HT1080 (cell line): ENCODE results near the gene ARHGAP35. TPM values are rescaled to one million over a fixed set of nuclear protein-coding genes. Genes with fewer than 3 reads are reported as not detected.
"Not testable (repeated sequence)": the region's sequence is repeated elsewhere in the genome, so short reads cannot be mapped to it uniquely, and the experiment has no call there.

Source experiments
- DNase-seq: peaks from one replicate; pipeline ENCODE4 v3.0.0-alpha.2; 2015; ENCODE audit warnings: low read depth
- total RNA-seq: library from RNA; depleted of rRNA; stranded (reverse); fragments of >200 nt; shearing (Covaris generic); gene quantifications from 2 replicates; pipeline ENCODE4 v1.2.3, GENCODE V29; 2014

ARHGAP35 gene
- total RNA-seq, 1 experiment from 2014 or later = 23.3 TPM

DNA sequence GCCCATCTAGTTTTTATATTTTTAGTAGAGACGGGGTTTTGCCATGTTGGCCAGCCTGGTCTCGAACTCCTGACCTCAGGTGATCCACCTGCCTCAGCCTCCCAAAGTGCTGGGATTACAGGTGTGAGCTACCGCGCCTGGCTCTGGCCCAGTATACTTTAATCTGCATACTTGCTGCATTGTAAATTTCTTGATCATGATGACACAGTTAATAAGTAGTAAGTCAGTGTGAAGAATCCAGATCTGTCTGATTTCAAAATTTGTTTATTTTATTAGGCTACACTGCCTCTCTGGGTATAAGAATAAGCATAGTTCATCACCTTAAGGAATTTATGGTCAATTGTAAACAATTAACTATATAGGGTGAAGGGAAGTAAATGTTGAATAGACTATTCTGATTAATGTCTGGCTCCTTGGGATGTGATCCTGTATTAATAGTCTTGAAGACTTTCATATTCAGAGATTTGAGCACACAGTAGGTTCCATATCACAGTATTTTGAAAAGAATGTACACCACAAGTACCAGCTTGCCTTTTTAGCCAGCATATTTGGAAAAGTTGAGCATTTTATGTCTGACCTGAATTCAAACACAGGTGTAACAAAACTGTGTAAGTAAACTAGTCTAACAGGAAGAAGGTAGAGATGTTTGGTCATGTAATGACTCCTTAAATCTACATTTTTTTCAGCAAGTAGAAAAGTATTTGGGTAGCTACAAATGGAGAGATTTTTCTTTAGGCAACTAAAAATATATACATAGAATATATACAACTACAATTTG lies 7.4 kb downstream of the ARHGAP35 start:
- DNase-seq = no peak

DNA sequence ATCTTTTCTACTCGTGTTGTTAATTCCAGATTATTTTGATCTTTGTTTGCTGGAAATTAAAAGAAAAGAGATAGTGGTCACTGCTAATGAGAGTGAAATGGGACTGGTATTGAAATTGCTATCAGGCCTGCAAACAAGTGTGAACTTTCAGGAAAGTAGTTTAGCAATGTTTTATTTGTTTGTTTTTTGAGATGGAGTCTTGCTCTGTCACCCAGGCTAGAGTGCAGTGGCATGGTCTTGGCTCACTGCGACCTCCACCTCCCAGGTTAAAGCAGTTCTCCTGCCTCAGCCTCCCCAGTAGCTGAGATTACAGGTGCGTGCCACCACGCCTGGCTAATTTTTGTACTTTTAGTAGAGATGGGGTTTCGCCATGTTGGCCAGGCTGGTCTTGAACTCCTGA lies 10.4 kb downstream of the ARHGAP35 start:
- not testable (repeated sequence) for DNase-seq

DNA sequence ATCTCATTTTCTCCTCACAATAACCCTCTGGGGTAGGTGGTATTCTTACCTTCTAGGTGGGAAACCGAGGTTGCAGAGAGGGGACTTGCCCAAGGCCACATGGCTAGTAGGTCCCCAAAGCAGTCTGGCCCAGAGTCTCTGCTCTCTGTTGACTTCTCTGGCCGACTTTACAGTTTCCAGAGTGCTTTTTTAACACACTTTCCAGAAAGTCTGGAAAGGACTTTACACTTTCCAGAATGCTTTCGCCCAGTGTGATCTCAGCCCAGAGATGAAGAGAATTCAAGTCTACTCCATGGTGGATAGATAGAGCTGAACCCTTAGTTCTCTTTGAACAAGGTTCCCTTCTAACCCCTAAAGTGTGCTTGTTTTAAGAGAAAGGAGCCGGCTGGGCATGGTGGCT lies 12.2 kb downstream of the ARHGAP35 start:
- no peak for DNase-seq

DNA sequence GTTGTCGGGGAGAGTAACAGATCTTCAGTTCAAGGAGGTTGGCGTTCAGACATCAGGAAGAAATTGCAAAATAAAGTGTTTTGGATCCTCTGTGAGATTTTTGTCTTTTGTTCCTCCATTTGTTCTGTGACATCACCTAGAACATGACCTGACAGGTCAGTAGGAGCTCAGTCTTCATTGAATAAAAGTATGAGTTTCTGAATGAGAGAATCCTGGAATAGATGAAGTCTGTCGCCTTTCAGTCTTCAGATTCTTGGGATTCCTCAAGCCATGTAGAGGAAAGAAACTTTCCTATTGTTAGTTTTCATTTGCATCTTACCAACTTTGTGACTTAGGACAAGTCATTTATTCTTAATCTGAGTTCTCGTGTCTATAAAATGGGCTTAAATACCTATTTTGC lies 14.4 kb downstream of the ARHGAP35 start:
- no peak for DNase-seq

DNA sequence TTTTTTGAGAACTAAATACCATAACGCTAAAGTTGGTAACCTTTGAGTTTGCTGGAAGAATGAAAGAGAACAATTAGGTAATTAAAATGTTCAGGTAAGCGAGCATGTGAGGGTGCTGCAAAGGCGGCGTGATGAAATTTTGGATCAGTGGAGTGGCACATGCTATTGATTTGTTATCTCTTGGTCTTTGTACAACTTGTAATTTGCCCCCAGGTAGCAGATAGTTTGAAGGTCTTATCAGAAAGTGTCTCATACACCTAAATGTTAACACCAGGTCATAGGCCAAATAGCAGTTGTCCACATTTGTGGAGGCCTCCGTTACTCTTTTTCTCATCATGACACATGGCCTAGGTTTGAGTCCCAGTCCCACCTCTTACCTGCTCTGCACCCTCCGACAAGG lies 14.9 kb downstream of the ARHGAP35 start:
- DNase-seq = no peak

DNA sequence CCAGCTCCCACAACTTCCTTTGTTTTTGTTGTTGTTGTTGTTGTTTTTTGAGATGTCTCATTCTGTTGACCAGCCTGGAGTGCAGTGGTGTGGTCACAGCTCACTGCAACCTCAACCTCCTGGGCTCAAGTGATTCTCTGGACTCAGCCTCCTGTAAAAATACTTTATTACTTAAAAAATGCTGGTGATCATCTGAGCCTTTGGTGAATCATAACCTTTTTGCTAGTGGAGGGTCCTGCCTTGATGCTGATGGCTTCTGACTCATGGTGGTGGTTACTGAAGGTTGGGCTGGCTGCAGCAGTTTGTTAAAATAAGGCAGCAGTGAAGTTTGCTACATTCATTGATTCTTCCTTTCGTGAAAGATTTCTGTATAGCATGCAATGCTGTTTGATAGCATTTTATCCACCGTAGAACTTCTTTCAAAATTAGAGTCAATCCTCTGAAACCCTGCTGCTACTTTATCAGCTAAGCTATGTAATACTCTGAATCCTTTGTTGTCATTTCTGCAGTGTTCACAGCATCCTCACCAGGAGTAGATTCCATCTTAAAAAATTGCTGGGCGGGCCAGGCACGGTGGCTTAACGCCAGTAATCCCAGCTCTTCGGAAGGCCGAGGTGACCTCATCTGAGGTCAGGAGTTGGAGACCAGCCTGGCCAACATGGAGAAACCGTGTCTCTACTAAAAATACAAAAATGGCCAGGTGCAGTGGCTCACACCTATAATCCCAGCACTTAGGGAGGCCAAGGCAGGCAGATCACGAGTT lies 18.0 kb downstream of the ARHGAP35 start:
- DNase-seq = peak; percentile 94

DNA sequence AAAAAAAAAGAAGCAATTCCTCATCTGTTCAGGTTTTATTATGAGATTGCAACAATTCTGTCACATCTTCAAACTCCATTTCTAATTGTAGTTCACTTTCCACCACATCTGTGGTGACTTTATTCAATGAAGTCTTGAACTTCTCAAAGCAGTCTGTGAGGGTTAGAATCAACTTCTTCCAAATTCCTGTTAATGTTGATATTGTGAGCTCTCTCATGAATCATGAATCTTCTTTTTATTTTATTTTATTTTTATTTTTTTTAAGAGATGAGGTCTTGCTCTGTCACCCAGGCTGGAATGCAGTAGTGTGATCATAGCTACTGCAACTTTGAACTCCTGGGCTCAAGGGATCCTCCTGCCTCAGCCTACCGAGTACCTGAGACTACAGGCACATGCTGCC lies 19.6 kb downstream of the ARHGAP35 start:
- DNase-seq = no peak

DNA sequence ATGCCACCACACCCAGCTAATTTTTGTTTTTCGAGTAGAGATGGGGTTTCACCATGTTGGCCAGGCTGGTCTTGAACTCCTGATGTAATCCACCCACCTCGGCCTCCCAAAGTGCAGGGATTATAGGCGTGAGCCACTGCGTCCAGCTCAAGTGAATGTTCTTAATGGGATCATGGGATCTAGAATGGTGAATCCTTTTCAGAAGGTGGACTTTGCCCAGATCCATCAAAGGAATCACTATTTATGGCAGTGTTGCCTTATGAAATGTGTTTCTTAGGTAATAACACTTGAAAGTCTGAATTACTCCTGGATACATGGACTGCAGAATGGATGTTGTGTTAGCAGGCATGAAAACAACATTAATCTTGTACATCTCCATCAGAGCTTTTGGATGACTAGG lies 20.3 kb downstream of the ARHGAP35 start:
- no peak for DNase-seq

DNA sequence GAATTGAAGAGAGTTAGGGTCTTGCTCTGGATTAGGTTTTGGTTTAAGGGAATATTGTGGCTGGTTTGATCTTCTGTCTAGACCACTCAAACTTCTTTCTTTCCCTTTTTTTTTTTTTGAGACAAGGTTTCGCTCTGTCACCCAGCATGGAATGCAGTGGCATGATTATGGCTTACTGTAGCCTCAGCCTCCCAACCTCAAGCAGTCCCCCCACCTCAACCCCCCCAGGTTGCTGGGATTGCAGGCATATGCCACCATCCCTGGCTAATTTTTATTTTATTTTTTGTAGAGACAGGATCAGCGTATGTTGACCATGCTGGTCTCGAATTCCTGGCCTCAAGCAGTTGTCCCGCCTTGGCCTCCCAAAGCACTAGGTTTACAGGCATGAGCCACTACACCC lies 21.2 kb downstream of the ARHGAP35 start:
- no peak for DNase-seq

DNA sequence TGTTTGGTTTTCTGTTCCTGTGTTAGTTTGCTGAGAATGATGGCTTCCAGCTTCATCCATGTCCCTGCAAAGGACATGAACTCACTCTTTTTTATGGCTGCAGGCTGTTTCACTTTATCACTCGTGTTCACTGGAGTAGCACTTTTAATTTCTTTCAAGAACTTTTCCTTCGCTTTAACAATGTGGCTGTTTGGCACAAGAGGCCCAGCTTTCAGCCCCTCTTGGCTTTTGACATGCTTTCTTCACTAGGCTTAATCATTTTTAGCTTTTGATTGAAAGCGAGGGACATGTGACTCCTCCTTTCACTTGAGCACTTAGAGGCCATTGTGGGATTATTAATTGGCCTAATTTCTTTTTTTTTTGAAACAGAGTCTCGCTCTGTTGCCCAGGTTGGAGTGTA lies 22.0 kb downstream of the ARHGAP35 start:
- DNase-seq = not testable (repeated sequence)

DNA sequence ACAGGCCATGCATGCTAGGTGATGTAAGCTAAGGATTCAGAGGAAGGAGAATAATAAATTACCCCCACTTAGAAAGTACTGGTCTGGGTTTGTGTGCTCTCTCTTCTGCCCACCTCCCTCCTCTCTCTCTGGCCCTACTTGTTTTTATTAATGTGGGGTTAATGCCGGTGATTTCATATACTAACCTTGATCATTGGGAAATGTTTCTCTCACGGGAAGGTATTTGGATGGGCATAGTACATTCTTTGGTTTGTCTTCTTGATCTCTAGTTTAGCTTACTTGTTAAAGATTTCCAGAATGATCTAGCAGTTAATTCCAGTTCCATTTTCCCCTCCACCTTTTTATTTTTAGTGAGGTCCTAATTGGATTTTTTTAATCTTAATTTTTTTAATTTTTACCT lies 24.6 kb downstream of the ARHGAP35 start:
- DNase-seq = no peak

DNA sequence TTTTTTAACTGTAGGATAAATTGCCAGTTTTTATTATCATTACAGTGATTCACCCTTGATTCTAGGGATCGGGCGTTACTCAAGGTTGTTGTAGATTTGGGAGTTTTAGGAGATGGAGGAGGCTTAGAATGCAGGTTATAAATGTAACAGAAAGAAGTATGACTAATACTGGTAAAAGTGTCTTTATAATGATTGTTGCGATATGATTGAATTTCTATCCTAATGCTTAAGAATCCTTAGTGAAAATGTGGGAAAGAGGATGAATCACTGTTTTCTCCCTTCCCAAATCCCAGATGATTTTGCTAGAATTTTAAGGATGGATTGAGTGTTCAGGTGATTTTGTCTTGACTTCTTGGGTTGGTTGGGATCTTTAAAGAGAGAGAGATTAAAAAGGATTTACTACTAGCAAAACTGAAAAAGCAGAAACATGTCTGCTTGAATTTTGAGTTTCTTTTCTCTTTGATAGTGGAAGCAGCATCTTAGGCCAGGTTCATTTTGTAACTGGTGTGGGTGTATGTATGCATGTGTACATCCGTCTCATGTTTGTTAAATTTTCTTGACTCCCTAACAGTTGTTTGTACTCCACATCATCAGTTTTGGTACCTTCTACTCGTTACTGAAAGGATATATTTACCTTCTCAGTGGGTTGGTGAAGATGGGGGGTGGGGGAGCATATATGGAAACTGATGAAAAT lies 25.9 kb downstream of the ARHGAP35 start:
- no peak for DNase-seq

DNA sequence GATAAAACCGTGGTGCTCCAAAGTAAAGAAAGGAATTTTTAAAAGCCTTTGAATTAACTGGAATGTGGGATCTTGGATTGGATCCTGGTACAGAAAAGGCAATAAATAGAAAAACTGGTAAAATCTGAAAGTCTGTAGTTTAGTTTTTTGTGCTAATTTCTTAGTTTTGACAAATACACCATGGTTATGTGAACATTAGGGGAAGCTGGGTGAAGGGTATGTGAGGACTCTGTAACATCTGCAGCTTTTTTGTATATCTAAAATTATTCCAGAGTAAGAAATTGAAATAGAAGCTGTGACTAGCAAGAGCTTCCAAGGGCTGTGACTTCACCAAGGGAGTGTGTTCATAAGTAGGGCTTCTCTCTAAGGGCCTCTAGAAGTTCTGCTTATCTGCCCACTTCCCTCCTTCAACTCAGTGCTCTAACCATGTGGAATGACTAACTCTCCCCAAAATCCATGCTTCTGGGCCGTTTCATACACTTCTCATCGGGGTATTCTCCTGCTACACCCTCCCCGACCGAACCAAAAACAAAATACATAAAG lies 26.5 kb downstream of the ARHGAP35 start:
- no peak for DNase-seq

DNA sequence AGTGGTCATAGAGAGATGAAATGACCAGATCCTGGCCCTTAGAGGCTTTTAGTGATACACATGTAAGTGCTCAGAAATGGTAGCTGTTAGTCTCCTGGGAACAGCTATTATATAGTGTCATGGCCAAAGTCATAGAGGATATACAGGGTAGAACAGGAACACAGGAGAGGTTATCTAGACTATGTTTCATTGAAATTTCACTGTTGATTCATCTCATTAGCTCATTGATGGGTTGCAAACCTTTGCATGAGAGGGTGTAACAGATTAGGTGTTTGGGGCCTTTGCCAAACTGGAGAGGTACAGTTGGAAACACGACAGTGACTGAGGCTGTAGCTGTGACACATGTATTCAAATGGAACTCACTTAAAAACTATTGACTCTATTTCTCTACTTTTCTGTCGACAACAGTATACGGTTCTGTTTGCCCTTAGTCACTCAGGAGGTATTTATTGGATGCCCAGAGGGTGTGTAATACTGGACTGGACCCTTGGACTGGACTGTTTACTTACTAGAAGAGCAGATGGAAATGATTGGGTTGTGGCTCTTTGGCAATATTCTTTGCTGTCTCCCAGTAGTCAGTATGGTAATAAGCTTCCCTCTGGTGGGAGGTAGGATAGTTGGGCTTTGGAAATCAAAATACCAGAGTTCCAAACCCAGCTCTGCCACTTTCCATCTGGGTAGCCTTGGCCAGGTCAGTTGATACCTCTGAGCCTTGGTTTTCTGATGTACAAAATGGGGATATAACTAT lies 29.8 kb downstream of the ARHGAP35 start:
- peak; percentile 45 for DNase-seq

DNA sequence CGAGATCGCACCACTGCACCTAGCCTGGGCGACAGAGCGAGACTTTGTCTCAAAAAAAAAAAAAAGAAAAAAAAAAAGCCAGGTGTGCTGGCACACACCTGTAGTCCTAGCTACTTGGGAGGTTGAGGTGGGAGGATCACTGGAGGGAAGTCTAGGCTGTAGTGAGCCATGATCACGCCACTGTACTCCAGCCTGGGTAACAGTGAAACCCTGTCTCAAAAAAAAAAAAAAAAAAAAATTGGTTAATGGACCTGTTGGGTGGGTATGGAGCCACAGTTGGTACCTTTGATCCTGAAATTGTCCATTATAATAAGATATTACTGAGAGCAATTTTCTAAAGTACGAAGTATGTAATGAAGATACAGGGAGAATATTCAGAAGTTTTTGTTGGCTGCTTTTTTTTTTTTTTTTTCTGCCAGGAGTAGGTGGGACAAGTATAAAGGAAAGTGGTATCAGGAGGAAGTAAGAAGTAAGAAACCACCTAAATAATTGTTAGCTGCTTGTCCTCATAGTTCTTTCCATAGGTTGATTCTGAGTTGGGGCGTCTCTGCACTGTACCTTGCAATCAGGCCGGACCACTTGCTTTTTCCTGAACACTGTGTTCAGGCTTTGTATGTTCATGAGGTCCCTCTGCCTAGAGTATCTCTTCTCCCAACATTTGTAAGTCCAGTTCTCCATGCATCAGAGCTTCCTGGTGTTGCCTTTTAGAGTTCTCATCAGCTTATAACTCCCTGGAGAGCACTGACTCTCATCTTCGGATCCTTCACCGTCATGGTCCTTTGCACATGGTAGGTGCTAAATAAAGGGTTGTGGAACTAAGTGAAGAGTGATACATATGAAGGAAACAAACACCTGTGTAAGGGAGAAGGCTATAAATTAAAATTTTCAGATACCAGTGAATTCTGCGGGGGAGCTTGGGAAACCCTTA lies 31.7 kb downstream of the ARHGAP35 start:
- DNase-seq = no peak

DNA sequence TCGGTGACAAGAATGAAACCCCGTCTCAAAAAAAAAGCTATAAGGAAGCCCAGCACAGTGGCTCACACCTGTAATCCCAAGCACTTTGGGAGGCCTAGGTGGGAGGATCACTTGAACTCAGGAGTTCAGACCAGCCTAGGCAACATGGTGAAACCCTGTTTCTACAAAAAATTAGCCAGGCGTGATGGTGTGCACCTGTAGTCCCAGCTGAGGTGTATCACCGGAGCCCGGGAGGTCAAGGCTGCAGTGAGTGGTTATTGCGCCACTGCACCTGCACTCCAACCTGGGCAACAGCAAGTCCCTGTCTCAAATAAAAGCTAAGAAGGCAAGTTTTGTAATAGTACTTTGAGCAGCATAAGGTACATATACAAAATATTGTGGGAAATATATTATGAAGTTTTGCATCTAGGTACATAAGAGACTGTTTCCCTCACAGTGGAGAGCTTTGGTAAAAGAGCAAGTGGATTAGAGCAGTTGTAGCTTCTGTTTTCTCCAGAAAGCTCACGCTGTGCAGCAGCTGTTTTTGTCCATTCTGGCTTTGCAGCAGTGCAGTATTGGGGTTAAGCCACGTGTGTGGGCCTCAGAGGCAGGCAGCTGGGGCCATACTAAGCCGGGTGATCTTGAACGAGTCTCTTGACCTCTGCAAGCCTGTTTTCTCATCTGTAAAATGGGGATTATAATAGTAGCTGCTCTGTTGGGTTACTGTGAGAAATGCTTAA lies 35.4 kb downstream of the ARHGAP35 start:
- DNase-seq = no peak

DNA sequence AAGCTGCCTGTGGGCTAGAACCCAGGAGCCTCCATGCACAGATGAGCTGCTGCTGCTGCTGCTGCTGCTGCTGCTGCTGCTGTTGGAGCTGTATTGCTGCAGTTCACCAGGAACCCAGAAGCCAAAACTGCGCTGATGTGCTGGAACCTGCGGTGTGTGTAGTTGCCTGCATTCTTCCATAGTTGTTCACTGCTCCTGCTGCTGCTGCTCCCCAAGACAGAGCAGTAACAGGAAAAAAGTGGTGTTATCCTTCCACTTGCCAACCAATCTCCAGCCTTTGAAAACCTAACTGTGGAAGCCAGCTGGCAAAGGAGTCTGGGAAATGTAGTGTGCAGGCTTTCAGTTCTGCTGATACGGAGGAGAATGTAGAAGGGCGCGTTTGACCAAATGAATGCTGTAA lies 37.9 kb downstream of the ARHGAP35 start:
- no peak for DNase-seq

DNA sequence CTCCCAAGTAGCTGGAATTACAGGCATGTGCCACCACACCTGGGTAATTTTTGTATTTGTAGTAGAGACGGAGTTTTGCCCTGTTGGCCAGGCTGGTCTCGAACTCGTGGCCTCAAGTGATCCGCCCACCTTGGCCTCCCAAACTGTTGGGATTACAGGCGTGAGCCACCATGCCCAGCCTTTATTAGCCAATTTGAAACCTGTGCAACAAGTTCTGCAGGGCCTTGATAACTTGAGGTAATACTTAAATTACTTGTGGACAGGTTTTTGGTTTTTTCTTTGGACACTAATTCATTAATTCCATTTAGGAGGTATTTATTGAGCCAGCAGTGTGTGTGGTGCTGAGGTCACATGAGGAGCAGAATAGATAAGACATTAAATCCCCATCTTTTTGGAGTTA lies 39.5 kb downstream of the ARHGAP35 start:
- DNase-seq = no peak

DNA sequence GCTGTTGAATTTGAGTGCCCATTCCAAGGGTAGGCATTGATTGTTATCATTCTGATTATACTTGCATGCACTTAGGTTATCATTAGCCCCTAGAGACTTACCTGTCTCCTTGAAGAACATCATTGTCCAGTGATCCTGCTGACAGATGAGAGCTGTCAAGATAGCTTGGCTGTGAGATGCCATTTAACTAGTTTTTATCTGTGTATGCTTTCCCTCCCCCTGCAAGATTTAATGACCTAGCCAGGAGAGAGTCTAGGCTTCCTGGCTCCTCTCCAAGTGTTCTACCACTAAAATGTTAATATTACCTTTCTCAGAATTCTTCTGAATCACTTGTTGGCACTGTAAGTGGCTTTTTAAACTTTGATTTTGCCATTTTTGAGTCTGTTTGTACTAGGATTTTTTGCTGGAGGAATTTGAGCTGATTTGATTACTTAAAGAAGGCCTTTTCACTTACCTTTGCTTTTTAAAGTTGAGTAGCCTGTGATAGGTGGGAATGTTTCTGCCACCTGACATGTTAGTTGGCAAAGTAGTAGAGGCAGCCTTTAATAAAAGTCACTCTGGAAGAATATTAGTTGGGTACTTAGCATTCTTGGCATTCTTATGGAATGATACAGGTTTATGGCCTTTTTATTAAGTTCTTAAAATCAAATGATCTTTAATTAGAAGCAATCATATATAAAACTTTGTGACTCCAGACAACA lies 41.1 kb downstream of the ARHGAP35 start:
- DNase-seq = no peak
